Measurements from ENCODE around the gene ARL15.

ARL15 gene

GRCh38 chr5:53902296-53902907 lies 408.0 kb downstream of the ARL15 start:
- no peak overlapping the region for H2BK120ac ChIP-seq (ENCODE audit: low read depth, low read length)
- no peak overlapping the region for H3K14ac ChIP-seq (ENCODE audit: low read length)
- DNase-seq (ENCODE audit: low spot score): no peak
- no peak overlapping the region for H2AFZ ChIP-seq (ENCODE audit: low read length)
- no peaks in the 10 kb centered on the region for H3K4me1 ChIP-seq (ENCODE audit: control insufficient read depth in 2 of 2, insufficient read depth in 1 of 2, low read depth in 1 of 2, low read length in 2 of 2)
- peak overlapping the region; percentile 22 for H3K18ac ChIP-seq (ENCODE audit: low read length)
- no peaks in the 10 kb centered on the region for H3K36me3 ChIP-seq (replicated peaks in 1 of 2; ENCODE audit: control insufficient read depth in 2 of 2, insufficient read depth in 2 of 2, low read length in 2 of 2)
- H3K27me3 ChIP-seq (ENCODE audit: control insufficient read depth in 3 of 3, insufficient read depth in 3 of 3, low read depth in 1 of 3, low read length in 3 of 3): no peaks in the 10 kb centered on the region
- no peak overlapping the region for H3K9ac ChIP-seq (ENCODE audit: low read depth, low read length, poor library complexity)
- H3K27ac ChIP-seq (replicated peaks; ENCODE audit: low read length): no peak overlapping the region
- no peak overlapping the region for H3K23ac ChIP-seq (ENCODE audit: low read depth, low read length, poor library complexity)
- no peaks in the 10 kb centered on the region for H3K79me1 ChIP-seq (ENCODE audit: low read depth, low read length)
- no peak overlapping the region for H2BK15ac ChIP-seq (ENCODE audit: low read length)
- H3K4me2 ChIP-seq (ENCODE audit: insufficient read depth, low read length, poor library complexity, severe bottlenecking): no peak overlapping the region
- no peak overlapping the region for H3K4ac ChIP-seq (ENCODE audit: low read length)
- H2BK5ac ChIP-seq (ENCODE audit: low read length): no peak overlapping the region
- H4K8ac ChIP-seq (ENCODE audit: low read depth, low read length): no peak overlapping the region
- H2BK12ac ChIP-seq (ENCODE audit: low read length): no peak overlapping the region
- no peak overlapping the region for H3K4me3 ChIP-seq (ENCODE audit: low read length in 2 of 2)
- H4K91ac ChIP-seq (ENCODE audit: low read depth, low read length, poor library complexity): no peak overlapping the region
- no peaks in the 10 kb centered on the region for H3K9me3 ChIP-seq (replicated peaks in 1 of 2; ENCODE audit: control insufficient read depth in 2 of 2, insufficient read depth in 1 of 2, low read depth in 1 of 2, low read length in 2 of 2)
- no CpG with 5 or more reads among the region's 6 CpGs for WGBS, 2 donors (ENCODE audit: extremely low coverage in 2 of 2, insufficient read length in 2 of 2, insufficient replicate concordance in 1 of 2)
- no peak overlapping the region for H2AK5ac ChIP-seq (ENCODE audit: low read depth, low read length)

GRCh38 chr5:53900677-53901076 lies 409.7 kb downstream of the ARL15 start:
- WGBS, 2 donors (ENCODE audit: extremely low coverage in 2 of 2, insufficient read length in 2 of 2, insufficient replicate concordance in 1 of 2): no CpG with 5 or more reads among the region's 2 CpGs
- Histone ChIP-seq H2BK5ac (ENCODE audit: low read length) (no peak overlapping the region), H2BK12ac (ENCODE audit: low read length) (no peak overlapping the region), H2BK15ac (ENCODE audit: low read length) (no peak overlapping the region), H3K9me3 (replicated peaks in 1 of 2; ENCODE audit: control insufficient read depth in 2 of 2, insufficient read depth in 1 of 2, low read depth in 1 of 2, low read length in 2 of 2) (no peaks in the 10 kb centered on the region), H3K36me3 (replicated peaks in 1 of 2; ENCODE audit: control insufficient read depth in 2 of 2, insufficient read depth in 2 of 2, low read length in 2 of 2) (no peaks in the 10 kb centered on the region), H3K4me2 (ENCODE audit: insufficient read depth, low read length, poor library complexity, severe bottlenecking) (no peak overlapping the region), H3K14ac (ENCODE audit: low read length) (no peak overlapping the region), H3K4me1 (ENCODE audit: control insufficient read depth in 2 of 2, insufficient read depth in 1 of 2, low read depth in 1 of 2, low read length in 2 of 2) (no peaks in the 10 kb centered on the region), H3K4ac (ENCODE audit: low read length) (no peak overlapping the region), H3K9ac (ENCODE audit: low read depth, low read length, poor library complexity) (no peak overlapping the region), H2AFZ (ENCODE audit: low read length) (no peak overlapping the region), H3K27me3 (ENCODE audit: control insufficient read depth in 3 of 3, insufficient read depth in 3 of 3, low read depth in 1 of 3, low read length in 3 of 3) (no peaks in the 10 kb centered on the region), H3K18ac (ENCODE audit: low read length) (no peak overlapping the region), H3K27ac (replicated peaks; ENCODE audit: low read length) (no peak overlapping the region), H4K91ac (ENCODE audit: low read depth, low read length, poor library complexity) (no peak overlapping the region), H3K23ac (ENCODE audit: low read depth, low read length, poor library complexity) (no peak overlapping the region), H2AK5ac (ENCODE audit: low read depth, low read length) (no peak overlapping the region), H3K4me3 (ENCODE audit: low read length in 2 of 2) (no peak overlapping the region), H2BK120ac (ENCODE audit: low read depth, low read length) (no peak overlapping the region), H3K79me1 (ENCODE audit: low read depth, low read length) (no peaks in the 10 kb centered on the region), H4K8ac (ENCODE audit: low read depth, low read length) (no peak overlapping the region)
- DNase-seq (ENCODE audit: low spot score): no peak

GRCh38 chr5:53895091-53895683 lies 415.2 kb downstream of the ARL15 start:
- Histone ChIP-seq H2AFZ (ENCODE audit: low read length) (no peak overlapping the region), H3K9me3 (replicated peaks in 1 of 2; ENCODE audit: control insufficient read depth in 2 of 2, insufficient read depth in 1 of 2, low read depth in 1 of 2, low read length in 2 of 2) (no peaks in the 10 kb centered on the region), H3K18ac (ENCODE audit: low read length) (no peak overlapping the region), H3K14ac (ENCODE audit: low read length) (no peak overlapping the region), H3K23ac (ENCODE audit: low read depth, low read length, poor library complexity) (no peak overlapping the region), H3K36me3 (replicated peaks in 1 of 2; ENCODE audit: control insufficient read depth in 2 of 2, insufficient read depth in 2 of 2, low read length in 2 of 2) (no peaks in the 10 kb centered on the region), H3K4me1 (ENCODE audit: control insufficient read depth in 2 of 2, insufficient read depth in 1 of 2, low read depth in 1 of 2, low read length in 2 of 2) (no peaks in the 10 kb centered on the region), H3K27ac (replicated peaks; ENCODE audit: low read length) (no peak overlapping the region), H4K8ac (ENCODE audit: low read depth, low read length) (no peak overlapping the region), H2BK5ac (ENCODE audit: low read length) (no peak overlapping the region), H3K4me2 (ENCODE audit: insufficient read depth, low read length, poor library complexity, severe bottlenecking) (no peak overlapping the region), H2AK5ac (ENCODE audit: low read depth, low read length) (no peak overlapping the region), H3K9ac (ENCODE audit: low read depth, low read length, poor library complexity) (no peak overlapping the region), H2BK15ac (ENCODE audit: low read length) (no peak overlapping the region), H3K4ac (ENCODE audit: low read length) (no peak overlapping the region), H4K91ac (ENCODE audit: low read depth, low read length, poor library complexity) (no peak overlapping the region), H2BK12ac (ENCODE audit: low read length) (no peak overlapping the region), H3K79me1 (ENCODE audit: low read depth, low read length) (no peaks in the 10 kb centered on the region), H2BK120ac (ENCODE audit: low read depth, low read length) (no peak overlapping the region), H3K27me3 (ENCODE audit: control insufficient read depth in 3 of 3, insufficient read depth in 3 of 3, low read depth in 1 of 3, low read length in 3 of 3) (no peaks in the 10 kb centered on the region), H3K4me3 (ENCODE audit: low read length in 2 of 2) (no peak overlapping the region)
- DNase-seq (ENCODE audit: low spot score): no peak
- WGBS, 2 donors (ENCODE audit: extremely low coverage in 2 of 2, insufficient read length in 2 of 2, insufficient replicate concordance in 1 of 2): no CpG with 5 or more reads among the region's 3 CpGs

- Histone ChIP-seq H3K27me3 (ENCODE audit: control insufficient read depth in 3 of 3, insufficient read depth in 3 of 3, low read depth in 1 of 3, low read length in 3 of 3) (no peaks in the 10 kb centered on the region), H3K9me3 (replicated peaks in 1 of 2; ENCODE audit: control insufficient read depth in 2 of 2, insufficient read depth in 1 of 2, low read depth in 1 of 2, low read length in 2 of 2) (no peaks in the 10 kb centered on the region), H3K4me2 (ENCODE audit: insufficient read depth, low read length, poor library complexity, severe bottlenecking) (no peak overlapping the region), H2BK5ac (ENCODE audit: low read length) (no peak overlapping the region), H2BK120ac (ENCODE audit: low read depth, low read length) (no peak overlapping the region), H3K4me3 (ENCODE audit: low read length in 2 of 2) (no peak overlapping the region), H3K4ac (ENCODE audit: low read length) (no peak overlapping the region), H3K18ac (ENCODE audit: low read length) (no peak overlapping the region), H2BK12ac (ENCODE audit: low read length) (no peak overlapping the region), H3K9ac (ENCODE audit: low read depth, low read length, poor library complexity) (no peak overlapping the region), H3K79me1 (ENCODE audit: low read depth, low read length) (no peaks in the 10 kb centered on the region), H2BK15ac (ENCODE audit: low read length) (no peak overlapping the region), H2AK5ac (ENCODE audit: low read depth, low read length) (no peak overlapping the region), H3K14ac (ENCODE audit: low read length) (no peak overlapping the region), H3K23ac (ENCODE audit: low read depth, low read length, poor library complexity) (no peak overlapping the region), H3K4me1 (ENCODE audit: control insufficient read depth in 2 of 2, insufficient read depth in 1 of 2, low read depth in 1 of 2, low read length in 2 of 2) (no peaks in the 10 kb centered on the region), H2AFZ (ENCODE audit: low read length) (no peak overlapping the region), H4K91ac (ENCODE audit: low read depth, low read length, poor library complexity) (no peak overlapping the region), H4K8ac (ENCODE audit: low read depth, low read length) (no peak overlapping the region), H3K36me3 (replicated peaks in 1 of 2; ENCODE audit: control insufficient read depth in 2 of 2, insufficient read depth in 2 of 2, low read length in 2 of 2) (no peaks in the 10 kb centered on the region), H3K27ac (replicated peaks; ENCODE audit: low read length) (no peak overlapping the region)
- no peak for DNase-seq (ENCODE audit: low spot score)
- no CpG with 5 or more reads among the region's 1 CpG for WGBS, 2 donors (ENCODE audit: extremely low coverage in 2 of 2, insufficient read length in 2 of 2, insufficient replicate concordance in 1 of 2)
These were observed 416.7 kb downstream of the ARL15 start for GRCh38 chr5:53893626-53894025.

Measured in neuronal stem cell (in vitro differentiated cells).